Smooth muscle cell (in vitro differentiated cells): ENCODE results near the gene COL6A1. TPM values are rescaled to one million over a fixed set of nuclear protein-coding genes. Genes with fewer than 3 reads are reported as not detected.

Source experiments
- DNase-seq: peaks from one replicate; lab custom pipeline; 2025; ENCODE audit not compliant: unreplicated experiment; lab: John Stamatoyannopoulos, UW
- H2AFZ ChIP-seq: fragments of 200-600 bp; sonication (generic); 2 replicates; pipeline ENCODE4 v1.6.0; 2016; ENCODE audit warnings: antibody characterized with exemption, low read depth, mild to moderate bottlenecking
- H3F3A ChIP-seq: fragments of 200-600 bp; sonication (generic); 2 replicates; pipeline ENCODE4 v1.6.0; 2017; ENCODE audit warnings: antibody characterized with exemption, low read depth
- H3K27ac ChIP-seq: fragments of 200-600 bp; sonication (generic); 2 replicates; pipeline ENCODE4 v1.5.1; 2016; ENCODE audit warnings: low read depth, mild to moderate bottlenecking
- H3K27me3 ChIP-seq: fragments of 200-600 bp; sonication (generic); 2 replicates; pipeline ENCODE4 v1.6.1; 2016; ENCODE audit warnings: low read depth, mild to moderate bottlenecking
- H3K36me3 ChIP-seq: fragments of 200-600 bp; sonication (generic); 2 replicates; pipeline ENCODE4 v1.5.1; 2016; ENCODE audit warnings: low read depth
- H3K4me1 ChIP-seq: fragments of 200-600 bp; sonication (generic); 2 replicates; pipeline ENCODE4 v1.5.1; 2016; ENCODE audit warnings: low read depth
- H3K4me2 ChIP-seq: fragments of 200-600 bp; sonication (generic); 2 replicates; pipeline ENCODE4 v1.6.0; 2016; ENCODE audit warnings: mild to moderate bottlenecking
- H3K4me3 ChIP-seq: fragments of 200-600 bp; sonication (generic); 2 replicates; pipeline ENCODE4 v1.5.1; 2016; ENCODE audit warnings: mild to moderate bottlenecking
- H3K79me2 ChIP-seq: fragments of 200-600 bp; sonication (generic); 2 replicates; pipeline ENCODE4 v1.6.0; 2016; ENCODE audit warnings: low read depth, mild to moderate bottlenecking
- H3K9ac ChIP-seq: fragments of 200-600 bp; sonication (generic); 2 replicates; pipeline ENCODE4 v1.6.0; 2016; ENCODE audit warnings: low read depth
- H3K9me3 ChIP-seq: fragments of 200-600 bp; sonication (generic); replicated peaks from 2 replicates; pipeline ENCODE4 v1.5.1; 2016; ENCODE audit warnings: low read depth
- H4K20me1 ChIP-seq: fragments of 200-600 bp; sonication (generic); 2 replicates; pipeline ENCODE4 v1.6.0; 2016; ENCODE audit warnings: low read depth
- CTCF ChIP-seq: fragments of 200-600 bp; sonication (generic); IDR thresholded peaks from 2 replicates; pipeline ENCODE4 v1.5.1; 2017; ENCODE audit warnings: borderline replicate concordance, mild to moderate bottlenecking, antibody characterized with exemption; ENCODE audit not compliant: insufficient read depth, poor library complexity, severe bottlenecking
- WGBS: methylation state at CpG from one replicate; pipeline ENCODE4 v1.1.7; 2016; ENCODE audit warnings: low lambda C conversion rate; 5-methylcytosine and 5-hydroxymethylcytosine counted together
- polyA plus RNA-seq: library from polyadenylated mRNA; unstranded; fragments of >200 nt; fragmentation: Nextera tagmentation; extraction: Ambion mirVana; gene quantifications from 2 replicates; pipeline ENCODE4 v1.2.1, GENCODE V29; 2016
- total RNA-seq: library from RNA; depleted of rRNA; stranded (reverse); fragments of >200 nt; gene quantifications from 2 replicates; pipeline ENCODE4 v1.2.3, GENCODE V29; 2014

The COL6A1 gene
- total and polyA plus RNA-seq, 2 experiments from 2014 or later: 1,292 to 2,827 TPM

GRCh38 chr21:46001821-46002681 is 20.5 kb downstream of the COL6A1 start:
- H2AFZ ChIP-seq: no peak overlapping the region
- no peak overlapping the region for H3K4me2 ChIP-seq
- no peak overlapping the region for H3K9ac ChIP-seq
- H3K27me3 ChIP-seq: no peaks in the 10 kb centered on the region
- no peak for TF ChIP-seq CTCF
- no peak overlapping the region for H3K27ac ChIP-seq
- no peaks in the 10 kb centered on the region for H3K4me1 ChIP-seq
- H3K79me2 ChIP-seq: peaks cover 4% of the 10 kb centered on the region
- H3K4me3 ChIP-seq: no peak overlapping the region
- peaks cover 12% of the 10 kb centered on the region for H4K20me1 ChIP-seq
- 96% methylated on average over 37 of the region's 51 CpGs for WGBS
- H3F3A ChIP-seq: peaks cover 19% of the 10 kb centered on the region
- H3K36me3 ChIP-seq: no peaks in the 10 kb centered on the region
- H3K9me3 ChIP-seq: no peaks in the 10 kb centered on the region
- no peak for DNase-seq

- H4K20me1 ChIP-seq: peaks cover 10% of the 10 kb centered on the region
- no peak for DNase-seq
- no peaks in the 10 kb centered on the region for H3K9me3 ChIP-seq
- no peak overlapping the region for H3K4me2 ChIP-seq
- H3K4me1 ChIP-seq: no peaks in the 10 kb centered on the region
- H3K9ac ChIP-seq: no peak overlapping the region
- no peaks in the 10 kb centered on the region for H3K27me3 ChIP-seq
- TF ChIP-seq CTCF: no peak
- H3K4me3 ChIP-seq: no peak overlapping the region
- H3F3A ChIP-seq: peaks cover 17% of the 10 kb centered on the region
- peaks cover 4% of the 10 kb centered on the region for H3K79me2 ChIP-seq
- H2AFZ ChIP-seq: no peak overlapping the region
- no peaks in the 10 kb centered on the region for H3K36me3 ChIP-seq
- no peak overlapping the region for H3K27ac ChIP-seq
- WGBS: 97% methylated on average over 43 of the region's 54 CpGs
These were observed 21.4 kb downstream of the COL6A1 start for GRCh38 chr21:46002841-46003574.

GRCh38 chr21:46003575-46004007 is 22.0 kb downstream of the COL6A1 start:
- TF ChIP-seq CTCF: no peak
- WGBS: 95% methylated on average over 42 of the region's 42 CpGs
- no peaks in the 10 kb centered on the region for H3K9me3 ChIP-seq

More at GRCh38 chr21:46003575-46004007, 22.0 kb downstream of the COL6A1 start:
- Histone ChIP-seq H3K4me3 (no peak overlapping the region), H3K27me3 (no peaks in the 10 kb centered on the region), H3F3A (peaks cover 17% of the 10 kb centered on the region), H2AFZ (no peak overlapping the region), H4K20me1 (peaks cover 4% of the 10 kb centered on the region), H3K36me3 (no peaks in the 10 kb centered on the region), H3K79me2 (no peaks in the 10 kb centered on the region), H3K9ac (no peak overlapping the region), H3K27ac (no peak overlapping the region), H3K4me1 (no peaks in the 10 kb centered on the region), H3K4me2 (no peak overlapping the region)
- DNase-seq: no peak
